Astrocyte (in vitro differentiated cells and primary cell): ENCODE data around the gene WIPF2. TPM values are rescaled to one million over a fixed set of nuclear protein-coding genes. Genes with fewer than 3 reads are reported as not detected.

ENCODE experiments used
- DNase-seq: peaks from one replicate; pipeline ENCODE4 v3.0.0-alpha.2; 2010; ENCODE audit warnings: low read depth
- FAIRE-seq: peaks from 2 replicates; lab custom pipeline; 2011; peaks lifted over from hg19 to GRCh38; lab: Jason Lieb, UNC
- H2AFZ ChIP-seq: 2 replicates; pipeline ENCODE4 v1.6.0; 2012; ENCODE audit warnings: low read depth, low read length, inconsistent platforms
- H3K27ac ChIP-seq: 2 replicates; pipeline ENCODE4 v1.5.1; 2011; ENCODE audit warnings: low read depth, low read length, inconsistent platforms
- H3K27me3 ChIP-seq: 2 replicates; pipeline ENCODE4 v1.6.0; 2011; ENCODE audit warnings: low read length, inconsistent platforms; ENCODE audit not compliant: insufficient read depth
- H3K36me3 ChIP-seq: 2 replicates; pipeline ENCODE4 v1.5.1; 2011; ENCODE audit warnings: low read length, inconsistent platforms; ENCODE audit not compliant: insufficient read depth
- H3K4me1 ChIP-seq: 2 replicates; pipeline ENCODE4 v1.5.1; 2011; ENCODE audit warnings: low read length, inconsistent platforms; ENCODE audit not compliant: insufficient read depth
- H3K4me2 ChIP-seq: 2 replicates; pipeline ENCODE4 v1.6.0; 2012; ENCODE audit warnings: low read length, inconsistent platforms
- H3K4me3 ChIP-seq: 2 replicates; pipeline ENCODE4 v1.5.1; 2011; ENCODE audit warnings: low read depth, mild to moderate bottlenecking, low read length, inconsistent platforms; ENCODE audit not compliant: insufficient read depth
- H3K79me2 ChIP-seq: 2 replicates; pipeline ENCODE4 v1.6.0; 2012; ENCODE audit warnings: mild to moderate bottlenecking, low read length, inconsistent platforms; ENCODE audit not compliant: insufficient read depth
- H3K9ac ChIP-seq: 2 replicates; pipeline ENCODE4 v1.6.0; 2012; ENCODE audit warnings: mild to moderate bottlenecking, low read length, inconsistent platforms
- H3K9me3 ChIP-seq: 2 replicates; pipeline ENCODE4 v1.5.1; 2012; ENCODE audit warnings: low read depth, mild to moderate bottlenecking, low read length, inconsistent platforms; ENCODE audit not compliant: insufficient read depth
- H4K20me1 ChIP-seq: 2 replicates; pipeline ENCODE4 v1.6.0; 2012; ENCODE audit warnings: low read length, inconsistent platforms; ENCODE audit not compliant: insufficient read depth
- H3K27ac Mint-ChIP-seq: one replicate; pipeline ENCODE4 v1.8.0; 2021; ENCODE audit warnings: mild to moderate bottlenecking, mixed read lengths; ENCODE audit not compliant: unreplicated experiment
- H3K27me3 Mint-ChIP-seq: one replicate; pipeline ENCODE4 v1.8.0; 2021; ENCODE audit warnings: low read depth, mixed read lengths; ENCODE audit not compliant: unreplicated experiment
- H3K36me3 Mint-ChIP-seq: one replicate; pipeline ENCODE4 v1.8.0; 2021; ENCODE audit warnings: low read depth, mixed read lengths; ENCODE audit not compliant: unreplicated experiment
- H3K4me1 Mint-ChIP-seq: one replicate; pipeline ENCODE4 v1.8.0; 2021; ENCODE audit warnings: low read depth, mixed read lengths; ENCODE audit not compliant: unreplicated experiment
- H3K4me3 Mint-ChIP-seq: one replicate; pipeline ENCODE4 v1.8.0; 2021; ENCODE audit warnings: mild to moderate bottlenecking, moderate library complexity, mixed read lengths; ENCODE audit not compliant: unreplicated experiment
- H3K9me3 Mint-ChIP-seq: one replicate; pipeline ENCODE4 v1.8.0; 2021; ENCODE audit warnings: mild to moderate bottlenecking, mixed read lengths; ENCODE audit not compliant: unreplicated experiment
- CTCF ChIP-seq: IDR thresholded peaks from 2 replicates; pipeline ENCODE4 v1.5.1; 2011; ENCODE audit warnings: low read depth, mild to moderate bottlenecking, inconsistent platforms, low read length, moderate library complexity; ENCODE audit not compliant: insufficient read depth
- EZH2 ChIP-seq: IDR thresholded peaks from 2 replicates; pipeline ENCODE4 v1.6.1; 2012; ENCODE audit warnings: mild to moderate bottlenecking, low read length, inconsistent platforms; ENCODE audit not compliant: insufficient read depth
- total RNA-seq: library from RNA; stranded (reverse); gene quantifications from 2 replicates; pipeline ENCODE4 v1.2.1, GENCODE V29; 2021

WIPF2 gene
- total RNA-seq, 1 donor from 2014 or later: 30.7 TPM

- DNase-seq (no peak), FAIRE-seq (no peak)
- peaks cover 67% of the 10 kb centered on the region for H4K20me1 ChIP-seq
- H3K9me3 ChIP-seq: no peaks in the 10 kb centered on the region
- Mint-ChIP-seq H3K9me3 (no peaks in the 10 kb centered on the region), H3K4me1 (peaks cover 60% of the 10 kb centered on the region), H3K4me3 (no peak overlapping the region), H3K27ac (peak overlapping the region; percentile 66), H3K36me3 (no peaks in the 10 kb centered on the region), H3K27me3 (no peaks in the 10 kb centered on the region)
- H3K4me2 ChIP-seq: no peak overlapping the region
- no peak overlapping the region for H3K4me3 ChIP-seq
- H3K9ac ChIP-seq: no peak overlapping the region
- H3K79me2 ChIP-seq: peaks cover 91% of the 10 kb centered on the region
- no peak overlapping the region for H2AFZ ChIP-seq
- no peaks in the 10 kb centered on the region for H3K36me3 ChIP-seq
- no peak for TF ChIP-seq CTCF
- no peak for TF ChIP-seq EZH2
- H3K27me3 ChIP-seq: no peaks in the 10 kb centered on the region
- no peak overlapping the region for H3K27ac ChIP-seq
- H3K4me1 ChIP-seq: peaks cover 46% of the 10 kb centered on the region
Measured at GRCh38 chr17:40325156-40326013, 106.3 kb downstream of the WIPF2 start.

- TF ChIP-seq EZH2 (no peak), CTCF (no peak)
- Histone ChIP-seq H3K9ac (no peak overlapping the region), H3K4me1 (peaks cover 41% of the 10 kb centered on the region), H3K79me2 (peaks cover 91% of the 10 kb centered on the region), H2AFZ (no peak overlapping the region), H3K36me3 (no peaks in the 10 kb centered on the region), H3K27me3 (no peaks in the 10 kb centered on the region), H4K20me1 (peaks cover 72% of the 10 kb centered on the region), H3K27ac (no peak overlapping the region), H3K4me3 (no peak overlapping the region), H3K4me2 (no peak overlapping the region), H3K9me3 (no peaks in the 10 kb centered on the region)
- H3K4me1 Mint-ChIP-seq: peaks cover 53% of the 10 kb centered on the region
- DNase-seq: no peak
- peak overlapping the region; percentile 40 for H3K4me3 Mint-ChIP-seq
- no peaks in the 10 kb centered on the region for H3K36me3 Mint-ChIP-seq
- no peaks in the 10 kb centered on the region for H3K27me3 Mint-ChIP-seq
- H3K27ac Mint-ChIP-seq: no peak overlapping the region
- no peaks in the 10 kb centered on the region for H3K9me3 Mint-ChIP-seq
- FAIRE-seq: no peak
Measured at GRCh38 chr17:40326014-40326831, 107.1 kb downstream of the WIPF2 start.
